Activated CD4-positive, alpha-beta T cell treated with anti-CD3 and anti-CD28 coated beads, Interleukin-2, amount 50 U/mL, for 48 hours (primary cell): ENCODE measurements around the gene PKNOX1.
"Not testable (repeated sequence)": the region's sequence is repeated elsewhere in the genome, so short reads cannot be mapped to it uniquely, and the experiment has no call there.

Experiments used
- DNase-seq, 2 experiments: peaks; one replicate each; pipeline ENCODE4 v3.0.0-alpha.2; 2020

The PKNOX1 gene

GRCh38 chr21:42973991-42974831, at the start of gene PKNOX1:
TSS of gene PKNOX1 (plus strand) at chr21:42974562. CDS start at chr21:43004382, 29,820 bp downstream.
- peak; percentile 99 for DNase-seq

GRCh38 chr21:42925114-42925926, 49.0 kb upstream of the PKNOX1 start, which contains the start of gene ERVH48-1:
TSS of gene ERVH48-1 (minus strand) at chr21:42925630. CDS start at chr21:42919006, 6,624 bp downstream.
- DNase-seq = no peak

- not testable (repeated sequence) for DNase-seq
Observed at GRCh38 chr21:42927474-42928200, 46.7 kb upstream of the PKNOX1 start.

GRCh38 chr21:42929969-42930368, 44.4 kb upstream of the PKNOX1 start:
- no peak for DNase-seq

GRCh38 chr21:42931560-42932235, 42.7 kb upstream of the PKNOX1 start:
- DNase-seq = no peak

- DNase-seq = not testable (repeated sequence)
Observed at GRCh38 chr21:42932378-42933136, 41.8 kb upstream of the PKNOX1 start.

GRCh38 chr21:42933137-42933970, 41.0 kb upstream of the PKNOX1 start:
- not testable (repeated sequence) for DNase-seq

GRCh38 chr21:42933973-42934372, 40.4 kb upstream of the PKNOX1 start:
- DNase-seq = not testable (repeated sequence)

- not testable (repeated sequence) for DNase-seq
Observed at GRCh38 chr21:42936360-42936759, 38.0 kb upstream of the PKNOX1 start.

- not testable (repeated sequence) for DNase-seq
Observed at GRCh38 chr21:42937034-42937940, 37.1 kb upstream of the PKNOX1 start.

- no peak for DNase-seq
Observed at GRCh38 chr21:42937960-42938605, 36.3 kb upstream of the PKNOX1 start.

- not testable (repeated sequence) for DNase-seq
Observed at GRCh38 chr21:42938606-42938995, 35.8 kb upstream of the PKNOX1 start.

- DNase-seq = no peak
Observed at GRCh38 chr21:42939582-42940413, 34.6 kb upstream of the PKNOX1 start.

- no peak for DNase-seq
Observed at GRCh38 chr21:42941696-42942085, 32.7 kb upstream of the PKNOX1 start.

GRCh38 chr21:42942244-42942643, 32.1 kb upstream of the PKNOX1 start:
- DNase-seq = no peak

- DNase-seq = not testable (repeated sequence)
Observed at GRCh38 chr21:42949094-42949755, 25.1 kb upstream of the PKNOX1 start.

- not testable (repeated sequence) for DNase-seq
Observed at GRCh38 chr21:42951193-42951592, 23.2 kb upstream of the PKNOX1 start.
